ENCODE data around the gene ETS1.

The ETS1 gene

DNA sequence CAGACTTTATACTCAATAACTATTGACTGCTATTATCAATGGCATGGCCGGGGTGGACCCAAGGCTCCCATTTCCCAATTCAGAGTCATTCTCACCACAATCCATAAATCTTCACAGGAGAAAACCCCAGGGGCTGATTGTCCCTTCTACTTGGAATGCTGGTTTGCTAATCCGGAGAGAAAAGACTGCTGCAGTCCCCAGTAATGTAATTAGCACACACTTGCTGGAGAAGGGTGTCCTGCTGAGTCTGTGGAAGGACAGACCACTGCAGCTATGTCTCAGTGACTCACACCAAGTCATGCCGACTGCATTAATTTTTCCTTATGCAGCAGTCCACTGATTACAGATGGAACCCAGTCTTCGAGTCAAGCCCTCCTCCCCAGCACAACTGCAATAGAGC is 5.9 kb upstream of the ETS1 start:
- no peaks in the 10 kb centered on the region for H3K4me1 ChIP-seq (ENCODE audit: control insufficient read depth, insufficient read depth, low read length, unreplicated experiment)
- no peak overlapping the region for H3K4me3 ChIP-seq (ENCODE audit: low read depth, low read length)
- H2AFZ ChIP-seq (ENCODE audit: low read length, unreplicated experiment) = no peak overlapping the region
- H3K27me3 ChIP-seq (ENCODE audit: insufficient read depth, low read length) = peaks cover 70% of the 10 kb centered on the region
- H3K27ac ChIP-seq (ENCODE audit: low read depth, low read length) = no peak overlapping the region
- H3K36me3 ChIP-seq (ENCODE audit: insufficient read depth, low read length) = no peaks in the 10 kb centered on the region
- no peaks in the 10 kb centered on the region for H3K79me2 ChIP-seq (ENCODE audit: control insufficient read depth, insufficient read depth, low read length, unreplicated experiment)

DNA sequence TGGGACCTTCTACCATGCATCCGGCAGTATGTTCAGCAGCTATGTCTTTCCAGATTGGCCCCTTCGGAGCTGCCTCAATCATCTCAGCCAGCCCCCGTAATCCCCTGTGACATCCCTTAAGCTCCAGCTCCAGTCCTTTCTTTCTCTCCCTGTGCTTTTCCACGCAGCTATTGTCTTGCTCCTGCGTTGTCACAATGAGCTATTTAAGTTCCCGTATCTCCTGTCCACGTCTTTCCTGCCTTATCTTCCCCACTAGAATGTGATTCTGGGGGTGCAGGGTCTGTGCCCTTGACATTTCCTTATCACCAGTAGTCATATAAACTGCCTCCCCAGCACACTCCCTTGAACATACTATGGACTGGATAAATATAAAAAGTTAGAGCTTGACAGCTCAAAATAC is 5.1 kb upstream of the ETS1 start:
- no peaks in the 10 kb centered on the region for H3K36me3 ChIP-seq (ENCODE audit: insufficient read depth, low read length)
- no peak overlapping the region for H2AFZ ChIP-seq (ENCODE audit: low read length, unreplicated experiment)
- peaks cover 79% of the 10 kb centered on the region for H3K27me3 ChIP-seq (ENCODE audit: insufficient read depth, low read length)
- no peaks in the 10 kb centered on the region for H3K4me1 ChIP-seq (ENCODE audit: control insufficient read depth, insufficient read depth, low read length, unreplicated experiment)
- H3K4me3 ChIP-seq (ENCODE audit: low read depth, low read length) = no peak overlapping the region
- H3K27ac ChIP-seq (ENCODE audit: low read depth, low read length) = no peak overlapping the region
- H3K79me2 ChIP-seq (ENCODE audit: control insufficient read depth, insufficient read depth, low read length, unreplicated experiment) = no peaks in the 10 kb centered on the region

GRCh38 chr11:128590587-128590986 is 3.2 kb upstream of the ETS1 start:
- H3K27ac ChIP-seq (ENCODE audit: low read depth, low read length) = no peak overlapping the region
- peaks cover 73% of the 10 kb centered on the region for H3K27me3 ChIP-seq (ENCODE audit: insufficient read depth, low read length)
- H2AFZ ChIP-seq (ENCODE audit: low read length, unreplicated experiment) = no peak overlapping the region
- no peak overlapping the region for H3K4me3 ChIP-seq (ENCODE audit: low read depth, low read length)
- H3K79me2 ChIP-seq (ENCODE audit: control insufficient read depth, insufficient read depth, low read length, unreplicated experiment) = no peaks in the 10 kb centered on the region
- H3K36me3 ChIP-seq (ENCODE audit: insufficient read depth, low read length) = no peaks in the 10 kb centered on the region
- no peaks in the 10 kb centered on the region for H3K4me1 ChIP-seq (ENCODE audit: control insufficient read depth, insufficient read depth, low read length, unreplicated experiment)

DNA sequence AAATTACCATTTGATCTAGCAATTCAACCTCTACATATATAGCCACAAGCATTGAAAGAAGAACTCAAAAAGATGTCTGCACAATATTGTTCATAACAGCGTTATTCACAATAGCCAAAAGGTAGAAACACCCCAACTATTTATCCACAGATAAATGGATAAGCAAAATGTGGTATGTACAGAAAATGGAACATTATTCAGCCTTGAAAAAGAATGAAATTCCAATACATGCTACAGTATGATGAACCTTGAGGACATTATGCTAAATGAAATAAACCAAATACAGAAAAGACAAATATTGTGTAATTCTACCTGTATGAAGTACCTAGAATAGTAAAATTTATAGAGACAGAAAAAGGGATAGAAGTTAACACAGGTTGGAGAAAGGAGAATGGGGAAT is 2.6 kb upstream of the ETS1 start:
- no peak overlapping the region for H2AFZ ChIP-seq (ENCODE audit: low read length, unreplicated experiment)
- no peaks in the 10 kb centered on the region for H3K36me3 ChIP-seq (ENCODE audit: insufficient read depth, low read length)
- H3K27ac ChIP-seq (ENCODE audit: low read depth, low read length) = no peak overlapping the region
- no peaks in the 10 kb centered on the region for H3K4me1 ChIP-seq (ENCODE audit: control insufficient read depth, insufficient read depth, low read length, unreplicated experiment)
- H3K27me3 ChIP-seq (ENCODE audit: insufficient read depth, low read length) = peaks cover 69% of the 10 kb centered on the region
- H3K4me3 ChIP-seq (ENCODE audit: low read depth, low read length) = no peak overlapping the region
- no peaks in the 10 kb centered on the region for H3K79me2 ChIP-seq (ENCODE audit: control insufficient read depth, insufficient read depth, low read length, unreplicated experiment)

DNA sequence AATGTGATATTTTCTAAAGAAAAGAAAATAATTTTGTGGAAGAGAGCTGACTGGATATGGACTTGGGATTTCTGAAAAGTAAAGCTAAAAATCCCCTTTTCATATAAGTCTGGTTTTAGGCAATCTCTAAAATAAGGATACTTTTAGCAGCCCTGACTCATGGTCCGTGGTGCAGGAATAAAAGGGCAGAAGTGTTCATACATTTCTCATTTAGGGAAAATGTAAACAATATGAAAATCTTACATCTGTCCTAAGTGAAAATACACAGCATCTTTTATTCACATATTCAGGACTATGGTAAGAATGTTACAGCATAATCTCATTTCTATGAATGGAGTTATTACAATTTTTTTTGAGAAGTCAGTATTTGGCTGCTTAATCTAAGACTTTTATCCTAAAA is 735 bp upstream of the ETS1 start:
- Histone ChIP-seq H3K79me2 (ENCODE audit: control insufficient read depth, insufficient read depth, low read length, unreplicated experiment) (no peaks in the 10 kb centered on the region), H3K4me1 (ENCODE audit: control insufficient read depth, insufficient read depth, low read length, unreplicated experiment) (peaks cover 3% of the 10 kb centered on the region), H3K36me3 (ENCODE audit: insufficient read depth, low read length) (no peaks in the 10 kb centered on the region), H3K27ac (ENCODE audit: low read depth, low read length) (no peak overlapping the region), H3K4me3 (ENCODE audit: low read depth, low read length) (no peak overlapping the region), H2AFZ (ENCODE audit: low read length, unreplicated experiment) (no peak overlapping the region), H3K27me3 (ENCODE audit: insufficient read depth, low read length) (peaks cover 52% of the 10 kb centered on the region)

- Histone ChIP-seq H3K36me3 (ENCODE audit: insufficient read depth, low read length) (no peaks in the 10 kb centered on the region), H3K4me3 (ENCODE audit: low read depth, low read length) (no peak overlapping the region), H3K27ac (ENCODE audit: low read depth, low read length) (no peak overlapping the region), H3K79me2 (ENCODE audit: control insufficient read depth, insufficient read depth, low read length, unreplicated experiment) (no peaks in the 10 kb centered on the region), H3K4me1 (ENCODE audit: control insufficient read depth, insufficient read depth, low read length, unreplicated experiment) (peaks cover 11% of the 10 kb centered on the region), H3K27me3 (ENCODE audit: insufficient read depth, low read length) (peaks cover 40% of the 10 kb centered on the region), H2AFZ (ENCODE audit: low read length, unreplicated experiment) (no peak overlapping the region)
These were observed 669 bp downstream of the ETS1 start for GRCh38 chr11:128586689-128587088.

DNA sequence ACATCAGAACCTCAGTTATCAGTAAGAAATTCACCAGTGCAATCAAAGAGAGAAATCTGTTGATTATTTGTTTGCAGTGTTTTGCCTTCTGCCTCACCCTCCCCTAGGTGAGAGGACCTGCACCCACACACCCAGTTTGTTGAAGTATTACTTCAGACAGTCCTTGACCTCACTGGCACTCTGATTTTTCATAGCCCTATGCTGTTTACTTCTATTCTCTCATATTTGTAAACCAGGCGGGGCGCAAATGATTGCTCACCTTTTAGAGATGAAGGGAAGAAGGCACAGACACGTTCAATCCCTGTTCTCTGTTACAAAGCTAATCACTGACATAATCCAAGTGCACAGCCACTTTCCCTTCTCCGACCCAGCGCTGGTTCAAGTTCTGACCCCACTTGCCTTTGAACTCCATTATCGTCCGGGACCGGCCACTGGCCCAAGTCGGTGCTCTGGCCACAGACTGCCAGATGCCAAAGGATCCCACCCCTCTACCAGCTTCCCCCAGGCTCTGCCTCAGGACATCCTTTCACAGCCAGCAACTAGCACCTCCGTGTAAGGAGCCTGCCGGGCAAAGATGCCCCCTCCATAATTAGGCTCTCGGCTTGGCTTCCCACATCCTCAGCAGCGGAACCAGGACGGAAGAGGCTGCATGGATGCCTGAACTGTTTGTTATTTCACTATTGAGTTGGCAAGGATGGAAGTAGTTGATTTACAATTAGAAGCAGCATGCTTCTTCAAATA is 1.7 kb downstream of the ETS1 start:
- H2AFZ ChIP-seq (ENCODE audit: low read length, unreplicated experiment) = no peak overlapping the region
- no peaks in the 10 kb centered on the region for H3K36me3 ChIP-seq (ENCODE audit: insufficient read depth, low read length)
- H3K4me1 ChIP-seq (ENCODE audit: control insufficient read depth, insufficient read depth, low read length, unreplicated experiment) = peaks cover 11% of the 10 kb centered on the region
- H3K4me3 ChIP-seq (ENCODE audit: low read depth, low read length) = no peak overlapping the region
- H3K79me2 ChIP-seq (ENCODE audit: control insufficient read depth, insufficient read depth, low read length, unreplicated experiment) = no peaks in the 10 kb centered on the region
- no peak overlapping the region for H3K27ac ChIP-seq (ENCODE audit: low read depth, low read length)
- peaks cover 30% of the 10 kb centered on the region for H3K27me3 ChIP-seq (ENCODE audit: insufficient read depth, low read length)

GRCh38 chr11:128584253-128584652 is 3.1 kb downstream of the ETS1 start:
- no peaks in the 10 kb centered on the region for H3K36me3 ChIP-seq (ENCODE audit: insufficient read depth, low read length)
- H2AFZ ChIP-seq (ENCODE audit: low read length, unreplicated experiment) = no peak overlapping the region
- H3K4me3 ChIP-seq (ENCODE audit: low read depth, low read length) = no peak overlapping the region
- H3K4me1 ChIP-seq (ENCODE audit: control insufficient read depth, insufficient read depth, low read length, unreplicated experiment) = peaks cover 16% of the 10 kb centered on the region
- H3K27me3 ChIP-seq (ENCODE audit: insufficient read depth, low read length) = peaks cover 18% of the 10 kb centered on the region
- no peak overlapping the region for H3K27ac ChIP-seq (ENCODE audit: low read depth, low read length)
- H3K79me2 ChIP-seq (ENCODE audit: control insufficient read depth, insufficient read depth, low read length, unreplicated experiment) = no peaks in the 10 kb centered on the region

- no peak overlapping the region for H2AFZ ChIP-seq (ENCODE audit: low read length, unreplicated experiment)
- H3K27ac ChIP-seq (ENCODE audit: low read depth, low read length) = peak overlapping the region; percentile 2; the same call in 1 of the 2 replicates
- no peaks in the 10 kb centered on the region for H3K79me2 ChIP-seq (ENCODE audit: control insufficient read depth, insufficient read depth, low read length, unreplicated experiment)
- no peaks in the 10 kb centered on the region for H3K36me3 ChIP-seq (ENCODE audit: insufficient read depth, low read length)
- peaks cover 16% of the 10 kb centered on the region for H3K4me1 ChIP-seq (ENCODE audit: control insufficient read depth, insufficient read depth, low read length, unreplicated experiment)
- H3K4me3 ChIP-seq (ENCODE audit: low read depth, low read length) = 0 out of 2 replicates have a peak overlapping the region, but pooled peaks have one; percentile 12
- peaks cover 5% of the 10 kb centered on the region; the same call in 1 of the 2 replicates for H3K27me3 ChIP-seq (ENCODE audit: insufficient read depth, low read length)
These were observed 4.6 kb downstream of the ETS1 start for GRCh38 chr11:128582496-128583366.

DNA sequence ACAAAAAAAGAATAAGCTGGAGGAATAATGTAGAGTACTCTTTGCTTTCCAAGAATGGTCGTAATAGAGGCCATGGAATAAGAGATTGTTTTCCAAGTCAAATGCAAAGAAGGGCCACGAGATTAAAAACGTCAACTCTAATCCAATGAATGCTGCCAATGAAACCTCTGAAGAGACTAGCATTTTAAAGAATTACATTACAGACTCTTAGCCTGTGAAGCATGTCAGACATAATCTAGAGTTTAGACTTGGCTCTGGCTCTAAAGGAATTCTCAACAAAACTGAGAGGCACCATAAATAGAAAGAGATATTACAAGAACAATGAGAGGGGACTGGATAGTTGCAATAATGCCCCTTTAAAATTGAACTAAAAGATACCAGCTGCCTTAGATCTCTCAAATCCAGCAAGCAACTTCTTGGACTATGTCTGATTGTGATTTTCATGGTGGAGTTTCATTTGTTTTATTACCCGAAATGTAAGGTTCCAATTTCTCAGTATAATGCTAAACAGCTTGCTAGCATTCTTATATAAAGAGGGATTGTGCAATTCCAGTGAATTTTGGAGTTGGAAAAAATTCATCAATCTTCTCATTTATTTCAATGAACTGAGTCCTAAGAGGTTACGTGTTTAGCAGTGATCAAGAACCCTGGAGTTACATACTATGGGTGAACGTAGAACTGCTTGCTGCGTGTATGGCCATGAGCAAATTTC is 5.6 kb downstream of the ETS1 start:
- no peaks in the 10 kb centered on the region for H3K27me3 ChIP-seq (ENCODE audit: insufficient read depth, low read length)
- no peak overlapping the region for H3K4me3 ChIP-seq (ENCODE audit: low read depth, low read length)
- no peak overlapping the region for H2AFZ ChIP-seq (ENCODE audit: low read length, unreplicated experiment)
- H3K4me1 ChIP-seq (ENCODE audit: control insufficient read depth, insufficient read depth, low read length, unreplicated experiment) = peaks cover 19% of the 10 kb centered on the region
- no peaks in the 10 kb centered on the region for H3K79me2 ChIP-seq (ENCODE audit: control insufficient read depth, insufficient read depth, low read length, unreplicated experiment)
- no peaks in the 10 kb centered on the region for H3K36me3 ChIP-seq (ENCODE audit: insufficient read depth, low read length)
- no peak overlapping the region for H3K27ac ChIP-seq (ENCODE audit: low read depth, low read length)

Data from ACC112 (cell line).